GM19438 (cell line): ENCODE data around the gene ZNF91.
"Not testable (repeated sequence)": the region's sequence is repeated elsewhere in the genome, so short reads cannot be mapped to it uniquely, and the experiment has no call there.

Experiments
- ATAC-seq: cut with Tn5 transposase; IDR thresholded peaks from one replicate; pipeline ENCODE4 v1.9.1; 2021; ENCODE audit warnings: low read depth; ENCODE audit not compliant: unreplicated experiment

ZNF91 gene

GRCh38 chr19:23321403-23321802 is 73.9 kb downstream of the ZNF91 start:
- ATAC-seq = not testable (repeated sequence)

- ATAC-seq = not testable (repeated sequence)
Observed at GRCh38 chr19:23319571-23319970, 75.7 kb downstream of the ZNF91 start.

GRCh38 chr19:23318941-23319340 is 76.3 kb downstream of the ZNF91 start:
- ATAC-seq = not testable (repeated sequence)

GRCh38 chr19:23318143-23318542 is 77.1 kb downstream of the ZNF91 start:
- no peak for ATAC-seq

- ATAC-seq = no peak
Observed at GRCh38 chr19:23315286-23315685, 80.0 kb downstream of the ZNF91 start.

GRCh38 chr19:23314505-23315251 is 80.6 kb downstream of the ZNF91 start:
- ATAC-seq = no peak

GRCh38 chr19:23313196-23313595 is 82.1 kb downstream of the ZNF91 start:
- no peak for ATAC-seq

GRCh38 chr19:23312515-23312914 is 82.8 kb downstream of the ZNF91 start:
- no peak for ATAC-seq

- ATAC-seq = no peak
Observed at GRCh38 chr19:23311551-23311950, 83.7 kb downstream of the ZNF91 start.

GRCh38 chr19:23310729-23311211 is 84.5 kb downstream of the ZNF91 start:
- ATAC-seq = no peak

GRCh38 chr19:23309926-23310325 is 85.3 kb downstream of the ZNF91 start:
- no peak for ATAC-seq

- no peak for ATAC-seq
Observed at GRCh38 chr19:23305555-23305954, 89.7 kb downstream of the ZNF91 start.

- ATAC-seq = no peak
Observed at GRCh38 chr19:23304238-23304637, 91.0 kb downstream of the ZNF91 start.

- no peak for ATAC-seq
Observed at GRCh38 chr19:23294141-23294540, 101.1 kb downstream of the ZNF91 start.

GRCh38 chr19:23289966-23290365 is 105.3 kb downstream of the ZNF91 start:
- not testable (repeated sequence) for ATAC-seq
